Measurements from ENCODE around the gene MAP3K20.
"Not testable (repeated sequence)": the region's sequence is repeated elsewhere in the genome, so short reads cannot be mapped to it uniquely, and the experiment has no call there.

DNA sequence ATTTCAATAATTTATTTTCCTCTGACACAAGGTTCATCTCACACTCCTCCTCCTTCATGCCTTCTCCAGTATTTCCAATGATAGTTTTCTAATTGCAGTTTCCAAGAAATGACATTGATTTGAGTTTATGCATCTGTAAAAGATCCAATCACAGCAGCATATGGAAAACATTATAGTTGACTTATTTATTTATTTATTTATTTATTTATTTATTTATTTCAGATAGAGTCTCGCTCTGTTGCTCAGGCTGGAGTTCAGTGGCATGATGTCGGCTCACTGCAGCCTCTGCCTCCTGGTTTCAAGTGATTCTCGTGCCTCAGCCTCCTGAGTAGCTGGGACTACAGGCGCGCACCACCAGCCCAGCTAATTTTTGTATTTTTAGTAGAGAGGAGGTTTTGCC, 52.5 kb downstream of the MAP3K20 start:
- not testable (repeated sequence) for TF ChIP-seq CHD1 (IDR thresholded peaks at IDR 0.05; ENCODE audit: low read depth, low read length)
- TF ChIP-seq, protein P1, sequence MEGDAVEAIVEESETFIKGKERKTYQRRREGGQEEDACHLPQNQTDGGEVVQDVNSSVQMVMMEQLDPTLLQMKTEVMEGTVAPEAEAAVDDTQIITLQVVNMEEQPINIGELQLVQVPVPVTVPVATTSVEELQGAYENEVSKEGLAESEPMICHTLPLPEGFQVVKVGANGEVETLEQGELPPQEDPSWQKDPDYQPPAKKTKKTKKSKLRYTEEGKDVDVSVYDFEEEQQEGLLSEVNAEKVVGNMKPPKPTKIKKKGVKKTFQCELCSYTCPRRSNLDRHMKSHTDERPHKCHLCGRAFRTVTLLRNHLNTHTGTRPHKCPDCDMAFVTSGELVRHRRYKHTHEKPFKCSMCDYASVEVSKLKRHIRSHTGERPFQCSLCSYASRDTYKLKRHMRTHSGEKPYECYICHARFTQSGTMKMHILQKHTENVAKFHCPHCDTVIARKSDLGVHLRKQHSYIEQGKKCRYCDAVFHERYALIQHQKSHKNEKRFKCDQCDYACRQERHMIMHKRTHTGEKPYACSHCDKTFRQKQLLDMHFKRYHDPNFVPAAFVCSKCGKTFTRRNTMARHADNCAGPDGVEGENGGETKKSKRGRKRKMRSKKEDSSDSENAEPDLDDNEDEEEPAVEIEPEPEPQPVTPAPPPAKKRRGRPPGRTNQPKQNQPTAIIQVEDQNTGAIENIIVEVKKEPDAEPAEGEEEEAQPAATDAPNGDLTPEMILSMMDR (conservative IDR thresholded peaks at IDR 0.05; ENCODE audit: low read depth, low read length): not testable (repeated sequence)
